Stimulated activated CD8-positive, alpha-beta memory T cell treated with anti-CD3 and anti-CD28 coated beads, Interleukin-7, amount 100 ng/mL, for 4 hours (primary cell): ENCODE data around the gene TDRD7.

ENCODE experiments used
- DNase-seq, 2 donors: peaks; one replicate each; pipeline ENCODE4 v3.0.0-alpha.2; 2020; ENCODE audit warnings: low read depth in 2 of 2

Gene TDRD7

GRCh38 chr9:97526895-97527575, 115.1 kb downstream of the TDRD7 start:
- no peak for DNase-seq

GRCh38 chr9:97527626-97528528, 116.0 kb downstream of the TDRD7 start:
- DNase-seq, result no peak

- DNase-seq, result no peak
Measured at GRCh38 chr9:97528529-97529230, 116.8 kb downstream of the TDRD7 start.

- DNase-seq, result no peak
Measured at GRCh38 chr9:97529363-97530076, 117.6 kb downstream of the TDRD7 start.

- DNase-seq, result no peak
Measured at GRCh38 chr9:97531888-97532376, 120.0 kb downstream of the TDRD7 start.

GRCh38 chr9:97534185-97534584, 122.3 kb downstream of the TDRD7 start:
- DNase-seq, result no peak

- DNase-seq, result no peak
Measured at GRCh38 chr9:97534961-97535594, 123.2 kb downstream of the TDRD7 start.

- DNase-seq, result no peak
Measured at GRCh38 chr9:97535771-97536170, 123.9 kb downstream of the TDRD7 start.

- no peak for DNase-seq
Measured at GRCh38 chr9:97536480-97536879, 124.6 kb downstream of the TDRD7 start.

GRCh38 chr9:97543561-97543960, 131.7 kb downstream of the TDRD7 start:
- DNase-seq, result no peak

- no peak for DNase-seq
Measured at GRCh38 chr9:97545486-97545885, 133.6 kb downstream of the TDRD7 start.
